ENCODE results near the gene TEDC1.

The TEDC1 gene

DNA sequence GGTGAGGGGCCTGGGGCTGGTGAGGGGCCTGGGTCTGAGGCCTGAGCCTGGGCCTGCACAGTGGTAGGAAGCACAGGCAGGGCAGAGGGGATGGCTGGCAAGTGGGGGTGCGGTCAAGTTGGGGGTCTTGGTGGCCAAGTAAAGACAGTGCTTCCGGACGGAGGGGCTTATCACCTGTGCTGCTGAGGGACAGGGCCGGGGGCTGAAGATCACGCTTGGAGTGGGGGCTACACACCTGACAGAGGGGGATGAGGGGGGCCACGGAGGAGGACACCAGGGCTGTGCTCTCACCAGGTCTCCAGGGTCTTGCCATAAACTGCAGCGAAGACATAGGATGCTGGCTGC lies 12.2 kb downstream of the TEDC1 start:
- CTCF ChIA-PET = no interaction called here
- no peak overlapping the region for H3K4me3 ChIP-seq (ENCODE audit: low read depth, low read length)
- no peak for TF ChIP-seq MZF1 (tag by site-specific recombination; IDR thresholded peaks at IDR 0.05; ENCODE audit: borderline replicate concordance)
- POLR2A ChIA-PET = no interaction called here
- no peak overlapping the region for H3K27ac ChIP-seq (ENCODE audit: extremely low read depth, low read depth, low read length)
- H3K4me1 ChIP-seq (ENCODE audit: control insufficient read depth, insufficient read depth, low read length) = no peaks in the 10 kb centered on the region
- no peaks in the 10 kb centered on the region for H3K9me3 ChIP-seq (ENCODE audit: control insufficient read depth, insufficient read depth, low read depth, low read length)
- no peaks in the 10 kb centered on the region for H3K36me3 ChIP-seq (ENCODE audit: control insufficient read depth in 2 of 2, insufficient read depth in 1 of 2, low read length in 2 of 2)

DNA sequence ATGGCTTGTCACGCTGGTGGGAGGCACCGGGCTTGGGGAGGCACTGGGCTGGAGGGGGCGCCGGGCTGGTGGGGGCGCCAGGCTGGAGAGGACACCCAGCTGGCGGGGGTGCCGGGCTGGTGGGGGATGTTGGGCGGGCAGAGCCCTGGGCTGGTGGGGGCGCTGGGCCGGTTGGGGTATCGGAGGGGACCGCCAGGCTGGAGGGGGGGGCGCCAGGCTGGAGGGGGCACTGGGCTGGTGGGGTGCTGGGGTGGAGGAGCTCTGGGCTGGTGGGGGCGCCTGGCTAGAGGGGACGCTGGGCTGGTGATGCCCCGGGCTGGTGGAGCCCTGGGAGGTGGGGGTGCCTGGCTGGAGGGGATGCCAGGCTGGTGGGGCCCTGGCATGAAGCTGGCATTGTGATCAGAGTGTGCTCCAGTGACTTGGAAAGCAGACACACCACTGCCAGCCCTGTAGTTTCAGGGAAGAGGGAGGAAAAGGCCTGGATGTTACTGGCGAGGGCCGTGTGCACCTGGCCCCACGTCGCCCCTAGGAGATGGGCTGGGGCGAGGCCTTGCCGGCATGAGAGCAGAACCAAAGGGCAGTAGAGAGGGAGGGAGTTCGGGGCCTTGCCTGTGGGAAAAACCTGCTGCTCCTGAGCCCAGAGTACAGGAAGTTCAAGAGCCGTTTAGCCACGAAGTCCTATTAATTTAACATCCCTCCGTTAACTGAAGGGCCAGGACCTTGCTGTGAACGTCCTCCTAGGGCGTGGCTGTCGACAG lies 13.1 kb downstream of the TEDC1 start:
- Histone ChIP-seq H3K4me3 (ENCODE audit: low read depth, low read length) (no peak overlapping the region), H3K4me1 (ENCODE audit: control insufficient read depth, insufficient read depth, low read length) (no peaks in the 10 kb centered on the region), H3K36me3 (ENCODE audit: control insufficient read depth in 2 of 2, insufficient read depth in 1 of 2, low read length in 2 of 2) (no peaks in the 10 kb centered on the region), H3K27ac (ENCODE audit: extremely low read depth, low read depth, low read length) (no peak overlapping the region), H3K9me3 (ENCODE audit: control insufficient read depth, insufficient read depth, low read depth, low read length) (no peaks in the 10 kb centered on the region)
- POLR2A ChIA-PET = no interaction called here
- CTCF ChIA-PET = no interaction called here
- TF ChIP-seq ZNF394 (tag by site-specific recombination; IDR thresholded peaks at IDR 0.05; ENCODE audit: borderline replicate concordance) = no peak

DNA sequence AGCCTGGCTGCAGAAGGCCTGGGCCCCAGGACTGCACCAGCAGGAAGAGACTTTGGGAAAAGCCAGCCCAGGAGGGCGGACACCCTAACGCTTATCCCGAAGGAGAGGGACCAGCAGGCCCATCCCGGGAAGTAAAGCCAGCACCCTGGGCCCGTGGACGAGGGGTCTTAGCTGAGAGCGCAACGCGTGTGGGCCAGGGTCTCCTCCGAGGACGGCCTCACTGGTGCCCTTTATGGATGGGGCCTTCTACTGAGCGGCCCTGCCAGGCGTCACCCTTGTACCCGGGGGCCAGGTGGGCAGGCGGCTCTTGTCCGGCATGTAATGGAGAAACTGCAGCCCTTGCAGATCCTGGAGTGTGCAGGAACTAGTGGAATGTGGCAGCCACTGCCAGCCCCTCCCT lies 14.1 kb downstream of the TEDC1 start:
- CTCF ChIA-PET = no interaction called here
- POLR2A ChIA-PET = no interaction called here
- H3K36me3 ChIP-seq (ENCODE audit: control insufficient read depth in 2 of 2, insufficient read depth in 1 of 2, low read length in 2 of 2) = no peaks in the 10 kb centered on the region
- no peaks in the 10 kb centered on the region for H3K4me1 ChIP-seq (ENCODE audit: control insufficient read depth, insufficient read depth, low read length)
- H3K27ac ChIP-seq (ENCODE audit: extremely low read depth, low read depth, low read length) = no peak overlapping the region
- no peaks in the 10 kb centered on the region for H3K9me3 ChIP-seq (ENCODE audit: control insufficient read depth, insufficient read depth, low read depth, low read length)
- TF ChIP-seq ZNF785 (tag by site-specific recombination; IDR thresholded peaks at IDR 0.05) = no peak
- H3K4me3 ChIP-seq (ENCODE audit: low read depth, low read length) = no peak overlapping the region

DNA sequence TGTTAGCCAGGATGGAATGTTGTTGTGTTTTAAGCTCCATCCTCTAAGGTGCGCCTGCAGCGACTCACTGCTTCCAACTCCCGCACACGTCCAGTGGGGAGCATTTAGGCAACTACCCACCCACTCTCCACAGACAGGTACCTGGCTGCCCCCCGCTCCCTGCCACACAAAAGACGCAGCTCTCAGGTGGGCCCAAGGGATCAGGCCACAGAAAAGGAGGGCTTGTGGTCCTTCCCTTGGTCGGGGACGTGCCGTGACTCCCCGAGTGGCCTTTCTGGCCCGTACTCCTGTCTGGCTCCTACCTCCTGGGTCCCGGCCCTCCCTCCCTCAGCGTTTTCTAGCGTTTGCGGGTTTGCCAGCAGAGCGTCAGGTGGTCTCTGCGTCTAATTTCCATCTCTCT lies 16.2 kb downstream of the TEDC1 start:
- Histone ChIP-seq H3K4me1 (ENCODE audit: control insufficient read depth, insufficient read depth, low read length) (peaks cover 2% of the 10 kb centered on the region; the same call in 1 of the 2 replicates), H3K4me3 (ENCODE audit: low read depth, low read length) (no peak overlapping the region), H3K27ac (ENCODE audit: extremely low read depth, low read depth, low read length) (no peak overlapping the region), H3K36me3 (ENCODE audit: control insufficient read depth in 2 of 2, insufficient read depth in 1 of 2, low read length in 2 of 2) (no peaks in the 10 kb centered on the region), H3K9me3 (ENCODE audit: control insufficient read depth, insufficient read depth, low read depth, low read length) (no peaks in the 10 kb centered on the region)
- POLR2A ChIA-PET = no interaction called here
- TF ChIP-seq, protein P1, sequence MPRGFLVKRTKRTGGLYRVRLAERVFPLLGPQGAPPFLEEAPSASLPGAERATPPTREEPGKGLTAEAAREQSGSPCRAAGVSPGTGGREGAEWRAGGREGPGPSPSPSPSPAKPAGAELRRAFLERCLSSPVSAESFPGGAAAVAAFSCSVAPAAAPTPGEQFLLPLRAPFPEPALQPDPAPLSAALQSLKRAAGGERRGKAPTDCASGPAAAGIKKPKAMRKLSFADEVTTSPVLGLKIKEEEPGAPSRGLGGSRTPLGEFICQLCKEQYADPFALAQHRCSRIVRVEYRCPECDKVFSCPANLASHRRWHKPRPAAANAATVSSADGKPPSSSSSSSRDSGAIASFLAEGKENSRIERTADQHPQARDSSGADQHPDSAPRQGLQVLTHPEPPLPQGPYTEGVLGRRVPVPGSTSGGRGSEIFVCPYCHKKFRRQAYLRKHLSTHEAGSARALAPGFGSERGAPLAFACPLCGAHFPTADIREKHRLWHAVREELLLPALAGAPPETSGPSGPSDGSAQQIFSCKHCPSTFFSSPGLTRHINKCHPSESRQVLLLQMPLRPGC (tag by site-specific recombination; IDR thresholded peaks at IDR 0.05) = no peak
- TF ChIP-seq SCRT1 (tag by site-specific recombination; IDR thresholded peaks at IDR 0.05; ENCODE audit: borderline replicate concordance) = no peak
- no peak for TF ChIP-seq ZNF335 (tag by site-specific recombination; conservative IDR thresholded peaks at IDR 0.05)
- TF ChIP-seq, protein P2, sequence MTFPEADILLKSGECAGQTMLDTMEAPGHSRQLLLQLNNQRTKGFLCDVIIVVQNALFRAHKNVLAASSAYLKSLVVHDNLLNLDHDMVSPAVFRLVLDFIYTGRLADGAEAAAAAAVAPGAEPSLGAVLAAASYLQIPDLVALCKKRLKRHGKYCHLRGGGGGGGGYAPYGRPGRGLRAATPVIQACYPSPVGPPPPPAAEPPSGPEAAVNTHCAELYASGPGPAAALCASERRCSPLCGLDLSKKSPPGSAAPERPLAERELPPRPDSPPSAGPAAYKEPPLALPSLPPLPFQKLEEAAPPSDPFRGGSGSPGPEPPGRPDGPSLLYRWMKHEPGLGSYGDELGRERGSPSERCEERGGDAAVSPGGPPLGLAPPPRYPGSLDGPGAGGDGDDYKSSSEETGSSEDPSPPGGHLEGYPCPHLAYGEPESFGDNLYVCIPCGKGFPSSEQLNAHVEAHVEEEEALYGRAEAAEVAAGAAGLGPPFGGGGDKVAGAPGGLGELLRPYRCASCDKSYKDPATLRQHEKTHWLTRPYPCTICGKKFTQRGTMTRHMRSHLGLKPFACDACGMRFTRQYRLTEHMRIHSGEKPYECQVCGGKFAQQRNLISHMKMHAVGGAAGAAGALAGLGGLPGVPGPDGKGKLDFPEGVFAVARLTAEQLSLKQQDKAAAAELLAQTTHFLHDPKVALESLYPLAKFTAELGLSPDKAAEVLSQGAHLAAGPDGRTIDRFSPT (tag by site-specific recombination; IDR thresholded peaks at IDR 0.05) = no peak
- TF ChIP-seq, protein P3, sequence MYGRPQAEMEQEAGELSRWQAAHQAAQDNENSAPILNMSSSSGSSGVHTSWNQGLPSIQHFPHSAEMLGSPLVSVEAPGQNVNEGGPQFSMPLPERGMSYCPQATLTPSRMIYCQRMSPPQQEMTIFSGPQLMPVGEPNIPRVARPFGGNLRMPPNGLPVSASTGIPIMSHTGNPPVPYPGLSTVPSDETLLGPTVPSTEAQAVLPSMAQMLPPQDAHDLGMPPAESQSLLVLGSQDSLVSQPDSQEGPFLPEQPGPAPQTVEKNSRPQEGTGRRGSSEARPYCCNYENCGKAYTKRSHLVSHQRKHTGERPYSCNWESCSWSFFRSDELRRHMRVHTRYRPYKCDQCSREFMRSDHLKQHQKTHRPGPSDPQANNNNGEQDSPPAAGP (tag by site-specific recombination; IDR thresholded peaks at IDR 0.05) = no peak
- TF ChIP-seq, protein P4, sequence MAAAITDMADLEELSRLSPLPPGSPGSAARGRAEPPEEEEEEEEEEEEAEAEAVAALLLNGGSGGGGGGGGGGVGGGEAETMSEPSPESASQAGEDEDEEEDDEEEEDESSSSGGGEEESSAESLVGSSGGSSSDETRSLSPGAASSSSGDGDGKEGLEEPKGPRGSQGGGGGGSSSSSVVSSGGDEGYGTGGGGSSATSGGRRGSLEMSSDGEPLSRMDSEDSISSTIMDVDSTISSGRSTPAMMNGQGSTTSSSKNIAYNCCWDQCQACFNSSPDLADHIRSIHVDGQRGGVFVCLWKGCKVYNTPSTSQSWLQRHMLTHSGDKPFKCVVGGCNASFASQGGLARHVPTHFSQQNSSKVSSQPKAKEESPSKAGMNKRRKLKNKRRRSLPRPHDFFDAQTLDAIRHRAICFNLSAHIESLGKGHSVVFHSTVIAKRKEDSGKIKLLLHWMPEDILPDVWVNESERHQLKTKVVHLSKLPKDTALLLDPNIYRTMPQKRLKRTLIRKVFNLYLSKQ (tag by site-specific recombination; IDR thresholded peaks at IDR 0.05; ENCODE audit: borderline replicate concordance) = no peak
- TF ChIP-seq ZNF777 (tag by site-specific recombination; IDR thresholded peaks at IDR 0.05; ENCODE audit: borderline replicate concordance) = no peak
- no peak for TF ChIP-seq ZNF76 (tag by site-specific recombination; IDR thresholded peaks at IDR 0.05; ENCODE audit: borderline replicate concordance, low read depth)
- TF ChIP-seq, protein P5, sequence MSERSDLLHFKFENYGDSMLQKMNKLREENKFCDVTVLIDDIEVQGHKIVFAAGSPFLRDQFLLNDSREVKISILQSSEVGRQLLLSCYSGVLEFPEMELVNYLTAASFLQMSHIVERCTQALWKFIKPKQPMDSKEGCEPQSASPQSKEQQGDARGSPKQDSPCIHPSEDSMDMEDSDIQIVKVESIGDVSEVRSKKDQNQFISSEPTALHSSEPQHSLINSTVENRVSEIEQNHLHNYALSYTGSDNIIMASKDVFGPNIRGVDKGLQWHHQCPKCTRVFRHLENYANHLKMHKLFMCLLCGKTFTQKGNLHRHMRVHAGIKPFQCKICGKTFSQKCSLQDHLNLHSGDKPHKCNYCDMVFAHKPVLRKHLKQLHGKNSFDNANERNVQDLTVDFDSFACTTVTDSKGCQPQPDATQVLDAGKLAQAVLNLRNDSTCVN (tag by site-specific recombination; optimal IDR thresholded peaks at IDR 0.05) = no peak
- CTCF ChIA-PET = interaction anchor here (0.6 to 0.9 kb wide), 3 partner anchors 11 to 598 kb away, joined by 3 to 4 read pairs (median 3); no protein-coding TSS in a partner anchor
